MM.1S (cell line): ENCODE data around the gene NPAS4.

Source experiments
- EZH2 ChIP-seq: fragments of 300-600 bp; sonication (generic); optimal IDR thresholded peaks from 2 replicates; pipeline ENCODE3; 2017; ENCODE audit warnings: low read depth, mild to moderate bottlenecking, antibody characterized with exemption, low read length, mixed read lengths
- TF ChIP-seq, protein P1 (sequence below): fragments of 300-600 bp; sonication (generic); IDR thresholded peaks from 2 replicates; pipeline ENCODE4 v1.5.1; 2016; ENCODE audit warnings: antibody characterized with exemption, low read length, mixed read lengths

DNA sequence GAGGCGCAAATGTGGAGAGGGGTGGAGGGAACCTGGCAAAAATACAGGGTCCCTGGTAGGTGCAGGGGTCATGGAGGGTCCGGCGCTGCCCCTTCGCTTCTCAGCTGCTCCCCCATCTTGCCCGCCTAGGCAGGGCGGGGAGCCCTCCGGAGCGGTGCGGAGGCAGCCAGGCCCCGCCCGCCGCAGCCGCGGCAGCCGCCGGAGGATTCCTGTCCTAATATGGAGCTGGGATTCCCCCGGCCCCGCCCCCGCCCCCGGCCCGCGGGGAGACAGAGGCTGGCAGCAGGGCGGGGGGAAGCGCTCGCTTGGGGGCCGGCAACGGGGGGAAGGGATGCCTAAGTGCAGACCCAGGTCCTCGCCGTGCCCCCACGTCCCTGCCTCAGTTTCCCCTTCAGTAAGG is 1.0 kb upstream of the NPAS4 start:
- TF ChIP-seq, protein P1, sequence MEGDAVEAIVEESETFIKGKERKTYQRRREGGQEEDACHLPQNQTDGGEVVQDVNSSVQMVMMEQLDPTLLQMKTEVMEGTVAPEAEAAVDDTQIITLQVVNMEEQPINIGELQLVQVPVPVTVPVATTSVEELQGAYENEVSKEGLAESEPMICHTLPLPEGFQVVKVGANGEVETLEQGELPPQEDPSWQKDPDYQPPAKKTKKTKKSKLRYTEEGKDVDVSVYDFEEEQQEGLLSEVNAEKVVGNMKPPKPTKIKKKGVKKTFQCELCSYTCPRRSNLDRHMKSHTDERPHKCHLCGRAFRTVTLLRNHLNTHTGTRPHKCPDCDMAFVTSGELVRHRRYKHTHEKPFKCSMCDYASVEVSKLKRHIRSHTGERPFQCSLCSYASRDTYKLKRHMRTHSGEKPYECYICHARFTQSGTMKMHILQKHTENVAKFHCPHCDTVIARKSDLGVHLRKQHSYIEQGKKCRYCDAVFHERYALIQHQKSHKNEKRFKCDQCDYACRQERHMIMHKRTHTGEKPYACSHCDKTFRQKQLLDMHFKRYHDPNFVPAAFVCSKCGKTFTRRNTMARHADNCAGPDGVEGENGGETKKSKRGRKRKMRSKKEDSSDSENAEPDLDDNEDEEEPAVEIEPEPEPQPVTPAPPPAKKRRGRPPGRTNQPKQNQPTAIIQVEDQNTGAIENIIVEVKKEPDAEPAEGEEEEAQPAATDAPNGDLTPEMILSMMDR: no peak
- no peak for TF ChIP-seq EZH2
